ENCODE measurements around the gene GPC5.
A peak's percentile ranks its signal among the peaks of the same experiment; 100 is the strongest.
"Not testable (repeated sequence)": the region's sequence is repeated elsewhere in the genome, so short reads cannot be mapped to it uniquely, and the experiment has no call there.

The GPC5 gene

GRCh38 chr13:92612892-92613291, 1214.5 kb downstream of the GPC5 start:
- DNase-seq = no peak

DNA sequence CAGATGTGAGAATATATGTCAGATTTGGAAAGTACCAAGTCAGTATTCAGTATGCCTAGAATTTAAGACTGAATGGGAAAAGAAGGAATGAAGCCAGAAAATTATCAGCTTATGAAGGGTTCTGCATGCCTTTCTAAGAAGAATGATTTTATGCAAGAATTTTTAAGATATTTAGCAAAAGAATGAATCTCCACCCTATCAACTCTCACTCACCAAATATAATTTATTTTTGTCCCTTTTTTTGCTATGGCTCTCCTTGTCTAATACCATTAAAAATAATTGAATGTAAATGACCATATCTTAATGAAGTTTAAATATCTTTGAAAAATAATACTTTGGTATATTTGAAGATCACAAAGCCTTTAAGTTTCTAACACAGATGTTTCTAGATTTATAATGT, 1215.5 kb downstream of the GPC5 start:
- no peak for DNase-seq

- no peak for DNase-seq
These were observed 1223.6 kb downstream of the GPC5 start for GRCh38 chr13:92621985-92622384.

GRCh38 chr13:92622905-92623304, 1224.5 kb downstream of the GPC5 start:
- no peak for DNase-seq

- DNase-seq = no peak
These were observed 1227.9 kb downstream of the GPC5 start for GRCh38 chr13:92626274-92626673.

- no peak for DNase-seq
These were observed 1242.5 kb downstream of the GPC5 start for GRCh38 chr13:92640936-92641335.

DNA sequence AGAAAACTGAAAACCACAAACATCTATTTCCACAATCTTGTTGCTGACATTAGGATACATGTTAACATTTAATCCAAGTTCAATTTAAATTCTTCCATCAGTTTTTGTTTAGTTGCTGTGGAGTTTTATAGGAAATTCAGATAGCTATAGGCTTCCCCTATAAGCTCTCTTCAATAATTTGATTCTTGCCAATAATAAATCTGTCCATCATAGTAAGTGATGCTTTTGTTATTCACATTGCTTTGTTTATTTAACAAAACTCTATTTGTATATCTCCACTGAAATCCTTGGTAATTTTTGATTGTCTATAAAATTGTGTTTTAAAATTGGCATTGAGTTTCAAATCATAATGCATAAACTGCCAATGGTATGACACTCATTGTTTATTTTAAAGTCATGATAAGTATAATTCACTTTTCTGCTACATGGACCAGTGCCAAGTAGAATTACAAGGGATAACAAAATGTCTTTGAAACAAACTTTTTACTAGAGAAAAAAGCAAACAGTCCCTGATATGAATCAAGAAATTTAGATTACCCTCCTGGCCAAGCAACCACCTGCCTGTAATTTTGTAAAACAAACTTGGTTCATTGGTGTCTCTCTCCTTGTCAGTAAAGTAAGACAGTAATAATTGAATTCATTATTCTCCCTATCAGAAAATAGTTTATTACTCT, 1250.9 kb downstream of the GPC5 start:
- no peak for DNase-seq

GRCh38 chr13:92656103-92656502, 1257.7 kb downstream of the GPC5 start:
- no peak for DNase-seq

DNA sequence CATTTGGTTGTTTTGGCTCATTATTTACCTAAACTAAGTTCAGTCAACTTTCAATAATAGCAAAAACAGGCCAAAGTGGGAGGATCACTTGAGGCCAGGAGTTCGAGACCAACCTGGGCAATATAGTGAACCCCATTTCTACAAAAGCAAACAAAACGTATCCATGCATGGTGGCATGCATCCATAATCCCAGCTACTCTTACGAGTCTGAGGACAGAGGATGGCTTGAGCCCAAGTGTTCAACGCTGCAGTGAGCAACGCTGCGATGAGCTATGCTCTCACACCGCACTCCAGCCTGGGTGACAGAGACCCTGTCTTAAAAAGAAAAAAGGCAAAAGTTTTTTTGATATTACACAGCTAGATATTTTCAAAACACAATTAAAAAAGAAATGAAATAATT, 1258.2 kb downstream of the GPC5 start:
- DNase-seq = no peak

- peak; percentile 78 for DNase-seq
These were observed 1259.1 kb downstream of the GPC5 start for GRCh38 chr13:92657565-92657964.

DNA sequence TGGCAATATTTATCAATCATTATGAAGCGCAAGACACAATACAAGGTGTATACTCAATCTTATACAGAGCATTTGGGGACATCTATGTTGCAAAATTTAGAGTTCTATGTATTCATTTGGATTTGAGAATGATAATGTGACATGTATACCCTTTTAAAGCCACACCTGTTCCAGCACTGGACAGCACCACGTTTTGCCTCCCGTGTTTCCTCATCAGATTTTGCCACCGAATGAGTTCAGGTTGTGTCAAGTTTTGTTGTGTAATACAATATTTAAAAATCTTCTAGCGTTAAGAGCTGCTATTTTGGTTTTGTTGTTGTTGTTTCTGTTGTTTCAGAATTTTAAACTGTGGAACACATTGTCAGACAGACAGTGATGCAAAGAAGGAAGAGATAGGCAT, 1259.9 kb downstream of the GPC5 start:
- DNase-seq = no peak

DNA sequence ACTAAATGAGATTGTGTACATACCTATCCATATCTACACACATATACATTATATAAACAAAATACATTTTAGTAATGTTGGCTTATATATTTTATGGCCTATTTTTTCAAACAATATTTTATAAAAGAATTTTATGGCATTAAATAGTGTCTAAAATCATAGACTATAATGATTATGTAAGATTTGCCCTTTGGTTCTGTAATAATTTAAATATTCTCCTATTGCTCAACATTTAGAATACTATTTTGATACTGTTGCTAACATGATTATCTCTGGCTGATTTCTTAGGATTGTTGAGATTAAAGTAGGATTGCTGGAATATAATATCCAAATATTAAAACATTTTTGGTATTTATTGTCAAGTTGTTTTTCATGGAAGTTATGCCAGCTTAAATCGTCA, 1263.0 kb downstream of the GPC5 start:
- no peak for DNase-seq

GRCh38 chr13:92668157-92668556, 1269.7 kb downstream of the GPC5 start:
- DNase-seq = no peak

DNA sequence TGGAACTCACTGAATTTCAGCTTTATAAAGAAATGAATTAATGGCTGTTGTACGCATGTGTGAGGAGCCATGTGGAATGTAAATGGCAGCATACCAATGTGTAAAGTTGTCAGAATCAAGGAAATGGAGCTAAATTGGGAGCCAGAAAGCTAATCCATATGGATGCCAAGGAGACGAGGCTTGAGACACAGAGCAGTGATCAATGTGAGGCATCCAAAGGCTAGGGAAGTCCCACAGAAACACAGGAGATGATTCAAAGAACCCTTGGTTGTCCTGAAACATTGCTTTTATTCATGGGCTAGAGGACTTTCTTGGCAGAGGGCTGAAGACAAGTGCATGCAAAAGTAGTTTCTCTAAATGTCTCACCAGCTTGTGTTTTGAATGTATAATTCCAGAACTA, 1271.7 kb downstream of the GPC5 start:
- DNase-seq = no peak

- DNase-seq = no peak
These were observed 1273.4 kb downstream of the GPC5 start for GRCh38 chr13:92671821-92672220.

DNA sequence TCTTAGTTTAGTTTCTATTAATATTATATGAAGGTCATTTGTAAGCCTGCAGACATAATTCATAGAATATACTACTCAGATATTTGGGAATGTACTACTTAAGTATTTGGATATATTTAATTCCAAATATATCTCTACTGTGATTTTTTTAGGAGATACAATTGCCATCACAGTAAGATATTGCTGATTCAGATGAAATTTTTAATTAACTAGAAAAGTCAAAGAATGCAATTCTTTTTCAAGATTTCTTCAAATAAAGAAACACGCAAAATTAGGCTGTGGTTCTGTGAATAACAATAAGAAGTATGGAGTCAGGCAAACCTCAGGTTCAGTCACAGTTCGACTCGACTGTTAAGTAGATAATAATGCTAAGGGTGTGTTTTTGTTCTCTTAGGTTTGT, 1277.8 kb downstream of the GPC5 start:
- DNase-seq = no peak

DNA sequence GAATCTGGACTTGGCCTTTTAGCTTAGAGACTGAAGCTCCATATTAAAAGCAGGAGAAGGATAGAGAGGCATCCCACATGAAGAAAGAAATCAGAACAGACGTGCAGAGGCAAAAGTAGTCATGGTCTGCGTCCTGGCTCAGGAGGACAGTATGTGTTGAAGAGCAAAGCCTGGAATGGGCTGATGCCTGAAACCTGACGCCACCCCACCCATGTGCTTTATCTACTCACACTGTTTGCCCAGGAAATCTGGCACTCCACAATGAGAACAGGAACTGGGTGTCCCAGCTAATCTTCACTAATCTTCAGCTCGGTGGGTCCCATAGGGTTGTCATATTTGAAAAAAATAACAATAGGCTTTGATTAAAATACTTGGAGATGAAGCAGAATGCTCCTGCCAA, 1279.2 kb downstream of the GPC5 start:
- DNase-seq = peak; percentile 91

- no peak for DNase-seq
These were observed 1281.2 kb downstream of the GPC5 start for GRCh38 chr13:92679602-92680001.

GRCh38 chr13:92681239-92681638, 1282.8 kb downstream of the GPC5 start:
- DNase-seq = no peak

- DNase-seq = no peak
These were observed 1284.6 kb downstream of the GPC5 start for GRCh38 chr13:92682832-92683517.

DNA sequence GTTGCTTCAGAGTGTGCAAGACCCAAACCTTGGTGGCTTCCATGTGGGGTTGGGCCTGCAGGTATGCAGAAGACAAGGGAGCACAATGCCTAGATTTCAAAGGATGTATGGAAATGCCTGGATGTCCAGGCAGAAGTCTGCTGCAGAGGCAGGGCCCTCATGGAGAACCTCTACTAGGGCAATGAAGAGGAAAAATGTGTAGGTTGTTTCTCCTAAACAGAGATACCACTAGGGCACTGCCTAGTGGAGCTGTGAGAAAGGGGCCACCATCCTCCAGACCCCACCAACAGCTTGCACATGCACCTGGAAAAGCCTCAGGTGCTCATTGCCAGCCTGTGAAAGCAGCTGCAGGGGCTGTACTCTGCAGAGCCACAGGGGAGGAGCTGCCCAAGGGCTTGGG, 1295.6 kb downstream of the GPC5 start:
- no peak for DNase-seq

GRCh38 chr13:92695827-92696226, 1297.4 kb downstream of the GPC5 start:
- DNase-seq = not testable (repeated sequence)

DNA sequence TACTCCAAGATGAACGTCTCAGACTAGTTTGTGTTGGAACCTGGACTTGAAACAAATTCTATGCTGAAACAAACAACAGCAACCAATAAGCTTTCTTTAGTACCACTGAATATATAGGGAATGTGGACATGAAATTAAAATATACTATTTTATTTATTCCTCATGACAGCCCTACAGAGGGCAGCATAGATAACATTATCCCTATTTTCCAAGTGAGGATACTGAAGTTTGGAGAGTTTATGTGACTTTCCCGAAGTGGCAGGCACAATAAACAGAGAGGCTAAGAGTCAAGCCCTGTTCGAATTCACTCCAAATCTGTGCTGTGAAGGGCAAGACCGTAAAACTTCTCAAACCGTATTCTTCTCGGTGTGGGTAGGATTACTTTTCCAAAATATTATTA, 1318.3 kb downstream of the GPC5 start:
- no peak for DNase-seq

GRCh38 chr13:92717857-92718256, 1319.4 kb downstream of the GPC5 start:
- peak; percentile 52 for DNase-seq

DNA sequence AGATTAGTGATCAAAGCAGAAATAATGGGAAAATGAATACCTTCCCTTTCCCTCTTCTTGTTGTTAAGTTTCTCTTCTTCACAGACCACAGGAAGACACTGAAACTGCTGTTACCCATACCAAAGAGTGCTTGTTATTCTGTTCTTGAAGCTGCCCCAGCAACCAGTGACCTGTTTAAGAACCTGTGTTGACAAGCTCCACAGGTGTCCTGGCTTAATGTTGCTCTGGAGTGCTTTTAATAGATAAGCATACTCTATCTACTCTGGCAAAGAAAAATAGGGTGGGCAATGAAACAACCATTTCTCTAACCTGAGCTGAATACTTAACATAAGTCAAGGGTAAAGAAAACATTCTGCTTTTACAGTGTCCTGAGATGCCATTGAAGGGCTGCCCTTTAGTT, 1321.4 kb downstream of the GPC5 start:
- DNase-seq = peak; percentile 95
